Panc1 (cell line): ENCODE measurements around the gene LRRFIP1.

Experiments used
- CTCF ChIP-seq: fragments of 450-650 bp; IDR thresholded peaks from 2 replicates; pipeline ENCODE4 v1.5.1; 2017; ENCODE audit warnings: mild to moderate bottlenecking
- POLR2AphosphoS5 ChIP-seq: IDR thresholded peaks from 2 replicates; pipeline ENCODE4 v1.6.1; 2012; ENCODE audit warnings: mild to moderate bottlenecking, low read depth, low read length, moderate library complexity
- REST ChIP-seq, 2 experiments: IDR thresholded peaks; 2 replicates each; pipeline ENCODE4 v1.6.1; 2011 to 2012; ENCODE audit warnings: low read depth in 2 of 2, control low read depth in 1 of 2, low read length in 1 of 2, mild to moderate bottlenecking in 1 of 2, moderate library complexity in 1 of 2; ENCODE audit not compliant: insufficient read depth in 1 of 2
- SIN3A ChIP-seq: IDR thresholded peaks from 2 replicates; pipeline ENCODE4 v1.6.1; 2012; ENCODE audit warnings: low read depth, mild to moderate bottlenecking, low read length, moderate library complexity, borderline replicate concordance; ENCODE audit not compliant: insufficient read depth

- no peak for TF ChIP-seq CTCF
- no peak for TF ChIP-seq SIN3A
- TF ChIP-seq POLR2AphosphoS5, result no peak
- no peak for TF ChIP-seq REST (IDR thresholded peaks at IDR 0.05; ENCODE audit: insufficient read depth in 1 of 2, low read depth in 2 of 2, low read length in 1 of 2)
These were observed 5.7 kb downstream of the LRRFIP1 start for GRCh38 chr2:237633061-237633561.
